HepG2 (cell line): Measurements from ENCODE around the gene S100P. TPM values are rescaled to one million over a fixed set of nuclear protein-coding genes. Genes with fewer than 3 reads are reported as not detected.

ENCODE experiments used
- ATAC-seq: fragments of 200-7000 bp; cut with Tn5 transposase; 3 replicates; pipeline ENCODE4 v1.9.1; 2020; ENCODE audit warnings: mild to moderate bottlenecking, moderate library complexity
- BruUV-seq: library from RNA; stranded (reverse); fragments of 400-500 nt; replicated peaks from 2 replicates; lab custom pipeline; 2021; lab: Mats Ljungman, UMichigan
- CTCF ChIA-PET: fragments of 300-600 bp; formaldehyde crosslinking; extraction: SDS; loops from one replicate; lab custom pipeline; 2021; ENCODE audit warnings: low total read pairs, inconsistent platforms, low intra/inter-chr PET ratio; lab: Yijun Ruan, JAX
- POLR2A ChIA-PET: fragments of 350-600 bp; sonication (Branson Sonifier 250); formaldehyde crosslinking; loops from one replicate; lab custom pipeline; 2020; ENCODE audit warnings: antibody characterized with exemption, inconsistent platforms; lab: Yijun Ruan, JAX
- DNase-seq: peaks from one replicate; pipeline ENCODE4 v3.0.0-alpha.2; 2015; ENCODE audit warnings: low spot score
- FAIRE-seq: peaks from 3 replicates; lab custom pipeline; 2011; peaks lifted over from hg19 to GRCh38; lab: Jason Lieb, UNC
- H2AFZ ChIP-seq: one replicate; pipeline ENCODE4 v1.6.1; 2011; ENCODE audit warnings: low read length, inconsistent platforms
- H3K27ac ChIP-seq: fragments of 300-600 bp; 3 replicates; pipeline ENCODE4 v1.8.0; 2011; ENCODE audit warnings: mixed run types, mild to moderate bottlenecking, mixed read lengths, low read length, inconsistent platforms; ENCODE audit not compliant: insufficient read depth; ENCODE audit errors: extremely low read length
- H3K27me3 ChIP-seq, 2 experiments: fragments of 200-600 bp in 1 of 2; 2 replicates in 1 of 2; 3 replicates in 1 of 2; pipeline versions ENCODE4 v1.6.0 to v1.8.0; 2011; ENCODE audit warnings: low read length in 2 of 2, mild to moderate bottlenecking in 2 of 2, moderate library complexity in 2 of 2, inconsistent platforms in 1 of 2; ENCODE audit not compliant: insufficient read depth in 2 of 2, control insufficient read depth in 1 of 2
- H3K36me3 ChIP-seq, 2 experiments: fragments of 200-600 bp in 1 of 2; replicated peaks in 1 of 2; 2 replicates in 1 of 2; 3 replicates in 1 of 2; pipeline versions ENCODE4 v1.5.1 to v1.8.0; 2011; ENCODE audit warnings: low read length in 2 of 2, inconsistent platforms in 1 of 2; ENCODE audit not compliant: insufficient read depth in 2 of 2, control insufficient read depth in 1 of 2
- H3K4me1 ChIP-seq: 2 replicates; pipeline ENCODE4 v1.5.1; 2012; ENCODE audit warnings: low read length, inconsistent platforms; ENCODE audit not compliant: insufficient read depth
- H3K4me2 ChIP-seq: 2 replicates; pipeline ENCODE4 v1.6.0; 2011; ENCODE audit warnings: low read depth, low read length, inconsistent platforms
- H3K4me3 ChIP-seq, 3 experiments: fragments of 200-600 bp in 1 of 3; sonication (generic), shearing (Covaris generic) in 1 of 3; replicated peaks in 1 of 3; 2 replicates each; pipeline ENCODE4 v1.5.1; 2011 to 2016; ENCODE audit warnings: low read length in 3 of 3, inconsistent platforms in 2 of 3, low read depth in 2 of 3, mild to moderate bottlenecking in 2 of 3, control low read depth in 1 of 3, mixed read lengths in 1 of 3; ENCODE audit not compliant: insufficient read depth in 1 of 3
- H3K79me2 ChIP-seq: one replicate; pipeline ENCODE4 v1.6.1; 2011; ENCODE audit warnings: low read length, inconsistent platforms; ENCODE audit not compliant: insufficient read depth
- H3K9ac ChIP-seq: 2 replicates; pipeline ENCODE4 v1.6.0; 2011; ENCODE audit warnings: mild to moderate bottlenecking, low read depth, low read length, inconsistent platforms; ENCODE audit not compliant: insufficient read depth
- H3K9me3 ChIP-seq: 2 replicates; pipeline ENCODE4 v1.5.1; 2012; ENCODE audit warnings: mild to moderate bottlenecking, low read length
- H4K20me1 ChIP-seq: 2 replicates; pipeline ENCODE4 v1.6.0; 2011; ENCODE audit warnings: inconsistent platforms, mild to moderate bottlenecking, low read length, moderate library complexity; ENCODE audit not compliant: insufficient read depth
- DPF2 ChIP-seq: sonication (generic); formaldehyde crosslinking; IDR thresholded peaks from 2 replicates; pipeline ENCODE4 v1.4.0; 2020; ENCODE audit warnings: mild to moderate bottlenecking, low read depth, missing genetic modification reagents, borderline replicate concordance
- EZH2 ChIP-seq: conservative IDR thresholded peaks from 2 replicates; pipeline ENCODE4 v1.6.1; 2012; ENCODE audit warnings: mild to moderate bottlenecking, low read depth, low read length, moderate library complexity
- FOXJ3 ChIP-seq: sonication (generic); formaldehyde crosslinking; IDR thresholded peaks from 2 replicates; pipeline ENCODE4 v1.4.0; 2020; ENCODE audit warnings: missing genetic modification reagents, mild to moderate bottlenecking, borderline replicate concordance
- JUND ChIP-seq: sonication (generic); formaldehyde crosslinking; IDR thresholded peaks from 2 replicates; pipeline ENCODE4 v1.8.0; 2022; ENCODE audit warnings: mild to moderate bottlenecking, missing genetic modification reagents
- POLR2AphosphoS2 ChIP-seq: IDR thresholded peaks from 2 replicates; pipeline ENCODE4 v1.6.1; 2011; ENCODE audit warnings: low read depth, low read length, improper control_type of control experiment
- TBX3 ChIP-seq: fragments of 450-650 bp; IDR thresholded peaks from 2 replicates; pipeline ENCODE4 v1.6.1; 2017; ENCODE audit warnings: antibody characterized with exemption, mild to moderate bottlenecking, inconsistent platforms, borderline replicate concordance
- ZNF292 ChIP-seq: sonication (generic); formaldehyde crosslinking; IDR thresholded peaks from 2 replicates; pipeline ENCODE4 v1.8.1; 2022; ENCODE audit warnings: mild to moderate bottlenecking, low read depth, missing genetic modification reagents, borderline replicate concordance
- ZNF431 ChIP-seq: sonication (generic); formaldehyde crosslinking; IDR thresholded peaks from 2 replicates; pipeline ENCODE4 v1.9.0; 2022; ENCODE audit warnings: missing genetic modification reagents, low read depth, mild to moderate bottlenecking, borderline replicate concordance
- ZNF572 ChIP-seq: sonication (generic); formaldehyde crosslinking; IDR thresholded peaks from 2 replicates; pipeline ENCODE4 v1.5.1; 2020; ENCODE audit warnings: mild to moderate bottlenecking, missing genetic modification reagents
- ZNF775 ChIP-seq: sonication (generic); formaldehyde crosslinking; IDR thresholded peaks from 2 replicates; pipeline ENCODE4 v1.4.0; 2020; ENCODE audit warnings: missing genetic modification reagents, mild to moderate bottlenecking, moderate library complexity, borderline replicate concordance
- ZNF792 ChIP-seq: IDR thresholded peaks from 2 replicates; pipeline ENCODE4 v1.6.1; 2016
- WGBS: methylation state at CpG from one replicate; pipeline ENCODE4 v1.1.6; 2017; ENCODE audit warnings: low lambda C conversion rate; 5-methylcytosine and 5-hydroxymethylcytosine counted together
- in situ Hi-C: cut with HindIII; loops from 2 replicates; pipeline ENCODE4 v1.10.0; 2017; ENCODE audit warnings: low pct_unique_long_range_greater_than_20kb; ENCODE audit not compliant: extremely low pct_ligation_motif_present
- intact Hi-C: fragments of 100-400 bp; cut with micrococcal nuclease; formaldehyde crosslinking; loops from one replicate; pipeline ENCODE4 v1.10.0; 2022; ENCODE audit not compliant: unreplicated experiment
- polyA plus RNA-seq, 8 experiments: library from polyadenylated mRNA; depleted of rRNA in 3 of 8; stranded (reverse) in 7 of 8; unstranded in 1 of 8; fragments of >200 nt; fragmentation: Illumina TruSeq in 4 of 8; extraction: Trizol in 4 of 8; gene quantifications; 2 replicates each; pipeline versions ENCODE4 v1.2.1 to v1.2.3, GENCODE V29; 2011 to 2016; ENCODE audit warnings: low read depth in 4 of 8, missing spikeins in 1 of 8, mixed read lengths in 1 of 8; ENCODE audit not compliant: insufficient read depth in 1 of 8
- total RNA-seq, 5 experiments: library from RNA; depleted of rRNA; stranded (reverse); fragments of >200 nt; fragmentation: Illumina TruSeq; extraction: Trizol; gene quantifications; 2 replicates each; pipeline ENCODE4 v1.2.3, GENCODE V29; 2016; ENCODE audit warnings: low read depth in 1 of 5
- TF ChIP-seq, protein P1 (sequence below): sonication (generic); formaldehyde crosslinking; IDR thresholded peaks from 2 replicates; pipeline ENCODE4 v1.4.0; 2020; ENCODE audit warnings: missing genetic modification reagents, mild to moderate bottlenecking, borderline replicate concordance
- TF ChIP-seq, protein P2 (sequence below): sonication (generic); formaldehyde crosslinking; IDR thresholded peaks from 2 replicates; pipeline ENCODE4 v1.4.0; 2020; ENCODE audit warnings: mild to moderate bottlenecking, missing genetic modification reagents, borderline replicate concordance

Gene S100P
- total and polyA plus RNA-seq, 2 of the 13 experiments (the other 11 are each of a cell fraction or from before 2014, with no cell fraction given), result 278 to 1,649 TPM

DNA sequence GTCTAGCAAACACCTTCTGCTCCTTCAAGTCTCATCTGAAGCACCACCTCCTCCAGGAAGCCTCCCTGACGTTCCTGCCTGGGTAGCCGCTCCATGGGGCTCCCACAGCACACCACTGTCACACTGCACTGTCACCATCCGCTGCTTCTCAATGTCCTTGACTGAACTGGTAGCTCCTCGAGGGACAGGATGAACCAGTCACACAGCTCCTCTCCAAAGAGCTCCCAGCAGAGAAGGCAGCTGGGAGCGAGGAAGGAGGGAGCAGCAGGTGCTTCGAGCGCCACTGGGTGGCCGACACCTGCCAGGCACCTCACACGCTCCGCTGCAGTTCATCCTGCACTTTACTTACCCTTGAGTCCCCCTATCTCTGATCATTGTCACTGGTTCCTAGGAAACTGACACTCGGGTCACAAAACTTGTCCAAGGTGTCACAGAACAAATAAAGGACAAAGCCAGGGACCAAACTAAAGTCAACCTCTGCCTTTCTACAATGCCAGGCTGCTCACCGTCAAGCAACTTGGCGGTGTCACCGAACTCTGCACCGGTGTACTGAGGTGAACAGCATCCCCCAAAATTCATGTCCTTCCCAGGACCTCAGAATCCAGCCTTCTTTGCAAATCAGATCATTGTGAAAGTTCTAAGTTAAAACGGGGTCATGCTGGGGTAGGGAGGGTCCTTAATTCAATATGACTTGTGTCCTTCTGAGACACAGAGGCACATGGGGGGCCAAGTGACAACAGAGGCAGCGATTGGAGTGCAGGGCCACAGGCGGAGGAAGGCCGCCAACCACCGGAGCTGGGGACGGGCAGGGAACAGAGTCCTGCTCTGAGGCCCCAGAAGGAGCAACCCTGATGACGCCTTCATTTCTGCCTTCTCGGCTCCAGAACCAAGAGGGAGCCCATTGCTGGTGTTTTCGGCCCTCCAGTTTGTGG is 5.5 kb upstream of the S100P start:
- BruUV-seq, result no TSS peak
- in situ Hi-C loops (no loop called here), intact Hi-C loops (loop anchor here (2.0 to 10.0 kb wide), 3 partner anchors 13 to 63 kb away; partner anchors contain the start of gene MRFAP1)
- Histone ChIP-seq H4K20me1 (no peaks in the 10 kb centered on the region), H3K4me2 (peak overlapping the region; percentile 91), H3K36me3 (no peaks in the 10 kb centered on the region), H3K27me3 (no peaks in the 10 kb centered on the region), H3K9me3 (no peaks in the 10 kb centered on the region), H3K4me3 (peak overlapping the region; percentile 49 to 74 (median 66); a peak in 5 of 6 replicates), H3K4me1 (peaks cover 73% of the 10 kb centered on the region), H2AFZ (no peak overlapping the region), H3K79me2 (peaks cover 7% of the 10 kb centered on the region), H3K27ac (peak overlapping the region; percentile 94), H3K9ac (peak overlapping the region; percentile 75)
- peak; percentile 29 for ATAC-seq
- FAIRE-seq, result peak; percentile 71
- ChIA-PET CTCF (interaction anchor here (1.1 to 2.3 kb wide), 3 partner anchors 9 to 67 kb away, joined by 3 to 10 read pairs (median 4); a partner anchor contains a TSS), POLR2A (interaction anchor here (0.8 to 5.5 kb wide), 11 partner anchors 7 to 380 kb away, joined by 3 to 122 read pairs (median 5); partner anchors contain the start of genes BLOC1S4, GRPEL1, MRFAP1 and MRFAP1L1)
- DNase-seq, result peak; percentile 57
- WGBS, result 42% methylated on average over 17 of the region's 24 CpGs
- TF ChIP-seq DPF2 (CRISPR knock-in tag), result no peak
- TF ChIP-seq ZNF775 (CRISPR knock-in tag), result no peak
- TF ChIP-seq JUND (CRISPR knock-in tag), result no peak
- no peak for TF ChIP-seq EZH2
- TF ChIP-seq, protein P1, sequence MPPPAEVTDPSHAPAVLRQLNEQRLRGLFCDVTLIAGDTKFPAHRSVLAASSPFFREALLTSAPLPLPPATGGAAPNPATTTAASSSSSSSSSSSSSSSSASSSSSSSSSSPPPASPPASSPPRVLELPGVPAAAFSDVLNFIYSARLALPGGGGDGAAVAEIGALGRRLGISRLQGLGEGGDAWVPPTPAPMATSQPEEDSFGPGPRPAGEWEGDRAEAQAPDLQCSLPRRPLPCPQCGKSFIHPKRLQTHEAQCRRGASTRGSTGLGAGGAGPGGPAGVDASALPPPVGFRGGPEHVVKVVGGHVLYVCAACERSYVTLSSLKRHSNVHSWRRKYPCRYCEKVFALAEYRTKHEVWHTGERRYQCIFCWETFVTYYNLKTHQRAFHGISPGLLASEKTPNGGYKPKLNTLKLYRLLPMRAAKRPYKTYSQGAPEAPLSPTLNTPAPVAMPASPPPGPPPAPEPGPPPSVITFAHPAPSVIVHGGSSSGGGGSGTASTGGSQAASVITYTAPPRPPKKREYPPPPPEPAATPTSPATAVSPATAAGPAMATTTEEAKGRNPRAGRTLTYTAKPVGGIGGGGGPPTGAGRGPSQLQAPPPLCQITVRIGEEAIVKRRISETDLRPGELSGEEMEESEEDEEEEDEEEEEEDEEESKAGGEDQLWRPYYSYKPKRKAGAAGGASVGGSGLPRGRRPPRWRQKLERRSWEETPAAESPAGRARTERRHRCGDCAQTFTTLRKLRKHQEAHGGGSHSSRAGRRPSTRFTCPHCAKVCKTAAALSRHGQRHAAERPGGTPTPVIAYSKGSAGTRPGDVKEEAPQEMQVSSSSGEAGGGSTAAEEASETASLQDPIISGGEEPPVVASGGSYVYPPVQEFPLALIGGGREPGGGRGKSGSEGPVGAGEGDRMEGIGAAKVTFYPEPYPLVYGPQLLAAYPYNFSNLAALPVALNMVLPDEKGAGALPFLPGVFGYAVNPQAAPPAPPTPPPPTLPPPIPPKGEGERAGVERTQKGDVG, result peak; percentile 25; the same call in 1 of the 2 replicates
- no peak for TF ChIP-seq ZNF792 (CRISPR knock-in tag)
- peak; percentile 9; the same call in 1 of the 2 replicates for TF ChIP-seq ZNF292 (CRISPR knock-in tag)
- TF ChIP-seq ZNF431 (CRISPR knock-in tag), result no peak
- TF ChIP-seq, protein P2, sequence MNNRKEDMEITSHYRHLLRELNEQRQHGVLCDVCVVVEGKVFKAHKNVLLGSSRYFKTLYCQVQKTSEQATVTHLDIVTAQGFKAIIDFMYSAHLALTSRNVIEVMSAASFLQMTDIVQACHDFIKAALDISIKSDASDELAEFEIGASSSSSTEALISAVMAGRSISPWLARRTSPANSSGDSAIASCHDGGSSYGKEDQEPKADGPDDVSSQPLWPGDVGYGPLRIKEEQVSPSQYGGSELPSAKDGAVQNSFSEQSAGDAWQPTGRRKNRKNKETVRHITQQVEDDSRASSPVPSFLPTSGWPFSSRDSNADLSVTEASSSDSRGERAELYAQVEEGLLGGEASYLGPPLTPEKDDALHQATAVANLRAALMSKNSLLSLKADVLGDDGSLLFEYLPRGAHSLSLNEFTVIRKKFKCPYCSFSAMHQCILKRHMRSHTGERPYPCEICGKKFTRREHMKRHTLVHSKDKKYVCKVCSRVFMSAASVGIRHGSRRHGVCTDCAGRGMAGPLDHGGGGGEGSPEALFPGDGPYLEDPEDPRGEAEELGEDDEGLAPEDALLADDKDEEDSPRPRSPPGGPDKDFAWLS (CRISPR knock-in tag), result no peak
- TF ChIP-seq POLR2AphosphoS2, result no peak
- TF ChIP-seq TBX3, result peak; percentile 27; the same call in 1 of the 2 replicates
- no peak for TF ChIP-seq ZNF572 (CRISPR knock-in tag)
- TF ChIP-seq FOXJ3, result no peak
